HG03103 (cell line): ENCODE results near the gene RABL3.
"Not testable (repeated sequence)": the region's sequence is repeated elsewhere in the genome, so short reads cannot be mapped to it uniquely, and the experiment has no call there.

Experiments
- ATAC-seq: cut with Tn5 transposase; IDR thresholded peaks from one replicate; pipeline ENCODE4 v1.9.1; 2021; ENCODE audit warnings: low read depth; ENCODE audit not compliant: unreplicated experiment

The RABL3 gene

DNA sequence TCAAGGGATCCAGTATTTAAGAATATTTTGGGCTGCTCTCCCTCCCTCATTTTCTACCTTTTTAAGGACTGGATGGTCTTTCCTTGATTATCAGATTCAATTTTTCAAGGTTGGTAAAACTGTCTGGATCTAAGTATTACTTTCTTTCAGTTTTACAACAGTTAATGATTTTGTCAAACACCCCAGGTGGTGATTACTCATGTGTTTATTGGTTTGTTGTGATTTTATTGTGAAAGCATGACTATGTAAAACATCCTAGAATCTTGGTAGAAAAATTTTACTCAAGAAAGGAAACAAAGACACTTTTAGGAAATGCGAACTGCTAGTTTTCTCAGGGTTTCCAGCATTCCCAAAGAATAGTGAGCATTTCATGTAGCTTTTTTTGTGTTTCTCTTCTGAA lies 7.5 kb upstream of the RABL3 start:
- no peak for ATAC-seq

- ATAC-seq: no peak
Observed at GRCh38 chr3:120745466-120745865, 3.1 kb upstream of the RABL3 start.

DNA sequence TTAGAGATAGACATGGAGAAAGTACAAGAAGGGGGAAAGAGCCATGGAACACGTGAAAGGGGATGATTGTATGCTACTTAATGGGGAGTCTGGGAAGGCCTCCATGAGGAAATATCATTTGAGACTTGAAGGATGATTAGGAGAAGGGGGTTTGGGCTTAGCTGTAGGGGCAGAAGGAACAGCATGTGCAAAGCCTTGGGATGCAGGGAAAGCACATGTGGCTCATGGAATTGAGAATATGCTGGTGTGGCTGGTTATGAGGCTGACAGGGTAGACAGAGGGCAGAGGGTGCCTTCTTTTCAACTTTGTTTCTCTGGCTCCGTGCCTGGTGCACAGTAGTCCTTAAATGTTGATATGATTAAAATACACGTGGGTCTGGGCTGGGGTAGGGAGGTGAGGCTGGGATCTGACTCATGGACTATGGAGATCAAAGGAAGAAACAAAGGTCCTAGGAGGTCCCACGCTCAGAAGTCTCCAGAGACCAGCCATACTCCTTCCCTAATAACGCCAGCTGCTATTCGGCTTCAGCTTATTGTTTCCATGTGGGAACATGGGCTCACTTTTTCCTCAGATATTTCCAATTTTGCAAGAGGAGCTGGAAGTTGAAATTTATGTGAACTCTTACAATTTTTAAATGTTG lies 1.4 kb upstream of the RABL3 start:
- ATAC-seq: no peak

GRCh38 chr3:120742849-120743365 lies 591 bp upstream of the RABL3 start:
- peak; percentile 17 for ATAC-seq

- peak; percentile 10 for ATAC-seq
Observed at GRCh38 chr3:120741837-120742197, 499 bp downstream of the RABL3 start.

- ATAC-seq: no peak
Observed at GRCh38 chr3:120741320-120741719, 996 bp downstream of the RABL3 start.

GRCh38 chr3:120738006-120738405 lies 4.3 kb downstream of the RABL3 start:
- not testable (repeated sequence) for ATAC-seq

GRCh38 chr3:120730576-120731542 lies 11.5 kb downstream of the RABL3 start:
- ATAC-seq: no peak

GRCh38 chr3:120726791-120727190 lies 15.5 kb downstream of the RABL3 start:
- no peak for ATAC-seq

DNA sequence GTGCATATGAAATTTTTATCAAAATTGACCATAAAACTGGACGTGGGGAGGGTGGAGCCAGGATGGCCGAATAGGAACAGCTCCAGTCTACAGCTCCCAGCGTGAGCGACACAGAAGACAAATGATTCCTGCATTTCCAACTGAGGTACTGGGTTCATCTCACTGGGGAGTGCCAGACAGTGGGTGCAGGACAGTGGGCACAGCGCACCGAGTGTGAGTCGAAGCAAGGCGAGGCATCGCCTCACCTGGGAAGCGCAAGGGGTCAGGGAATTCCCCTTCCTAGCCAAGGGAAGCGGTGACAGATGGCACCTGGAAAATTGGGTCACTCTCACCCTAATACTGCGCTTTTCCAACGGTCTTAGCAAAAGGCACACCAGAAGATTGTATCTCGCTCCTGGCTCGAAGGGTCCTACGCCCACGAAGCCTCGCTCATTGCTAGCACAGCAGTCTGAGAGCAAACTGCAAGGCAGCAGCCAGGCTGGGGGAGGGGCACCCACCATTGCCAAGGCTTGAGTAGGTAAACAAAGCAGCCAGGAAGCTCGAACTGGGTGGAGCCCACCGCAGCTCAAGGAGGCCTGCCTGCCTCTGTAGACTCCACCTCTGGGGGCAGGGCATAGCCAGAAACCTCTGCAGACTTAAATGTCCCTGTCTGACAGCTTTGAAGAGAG lies 23.0 kb downstream of the RABL3 start:
- ATAC-seq: not testable (repeated sequence)

DNA sequence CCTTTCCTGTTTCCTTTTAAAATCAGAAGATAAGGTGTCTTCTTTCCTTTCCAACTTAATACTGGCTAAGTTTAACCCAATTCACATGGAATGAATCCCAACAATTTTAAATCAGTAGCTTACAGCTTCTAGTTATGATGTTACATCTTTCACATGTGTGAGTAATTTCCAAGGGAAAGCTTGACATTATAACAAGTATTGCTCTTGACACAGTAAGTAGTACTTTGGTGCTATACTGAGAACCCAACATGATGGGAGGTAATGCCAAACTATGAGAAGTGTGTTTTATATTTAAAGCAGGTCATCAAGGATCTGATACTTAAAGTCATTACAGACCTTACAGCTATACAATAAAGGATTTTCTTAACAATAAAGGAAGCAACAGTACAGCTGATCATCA lies 29.1 kb downstream of the RABL3 start:
- ATAC-seq: no peak

GRCh38 chr3:120710369-120710768 lies 31.9 kb downstream of the RABL3 start:
- no peak for ATAC-seq

GRCh38 chr3:120708408-120708807 lies 33.9 kb downstream of the RABL3 start:
- peak; percentile 82 for ATAC-seq

GRCh38 chr3:120706950-120707349 lies 35.4 kb downstream of the RABL3 start:
- no peak for ATAC-seq

DNA sequence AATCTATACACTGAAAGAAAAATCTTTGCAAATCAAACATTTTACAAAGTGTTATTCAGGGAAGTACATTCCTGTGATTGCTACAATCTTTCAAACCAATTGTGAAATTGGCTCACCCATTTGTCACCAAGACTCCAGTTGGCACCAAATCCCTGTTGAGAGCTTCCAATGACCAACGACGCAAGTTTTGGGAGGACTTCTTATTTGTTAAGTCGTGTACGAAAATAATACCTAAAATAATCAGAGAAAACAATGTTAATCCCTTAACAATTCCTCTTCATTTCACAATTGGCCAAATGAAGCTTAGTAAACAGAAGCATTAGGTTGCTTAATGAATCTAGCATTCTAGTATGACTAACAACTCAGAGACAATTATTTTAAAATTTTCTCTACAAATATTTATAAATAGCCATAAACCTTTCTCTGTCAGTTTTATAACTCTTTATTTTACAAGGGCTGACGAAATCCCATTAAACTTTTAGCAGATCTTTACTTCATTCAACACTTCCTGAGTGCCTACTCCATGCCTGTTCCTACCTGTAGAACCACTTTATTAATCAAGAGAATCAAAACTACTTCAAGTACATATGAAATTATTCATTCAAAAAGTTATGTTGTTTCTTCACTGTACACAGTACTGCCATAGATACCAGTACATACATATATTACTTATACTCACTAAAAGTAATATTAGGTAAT lies 36.3 kb downstream of the RABL3 start:
- ATAC-seq: no peak

DNA sequence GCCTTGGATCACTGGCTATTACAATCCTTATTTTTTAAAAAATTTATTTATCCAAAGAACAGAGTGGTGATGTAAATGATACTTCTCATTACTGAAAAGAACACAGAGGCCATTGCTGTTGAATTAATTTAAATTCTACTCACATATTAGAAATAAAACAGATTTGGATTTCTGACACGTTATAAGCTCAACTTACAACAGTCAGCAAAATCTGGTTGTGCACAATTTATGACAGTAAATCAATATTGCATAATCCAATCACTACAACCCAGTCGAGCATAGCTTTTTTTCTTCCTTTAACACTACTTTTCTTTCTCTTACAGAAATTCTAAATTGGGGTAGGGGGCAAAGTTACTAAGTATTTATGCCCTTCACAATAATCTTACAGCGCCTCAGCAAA lies 43.0 kb downstream of the RABL3 start:
- no peak for ATAC-seq

DNA sequence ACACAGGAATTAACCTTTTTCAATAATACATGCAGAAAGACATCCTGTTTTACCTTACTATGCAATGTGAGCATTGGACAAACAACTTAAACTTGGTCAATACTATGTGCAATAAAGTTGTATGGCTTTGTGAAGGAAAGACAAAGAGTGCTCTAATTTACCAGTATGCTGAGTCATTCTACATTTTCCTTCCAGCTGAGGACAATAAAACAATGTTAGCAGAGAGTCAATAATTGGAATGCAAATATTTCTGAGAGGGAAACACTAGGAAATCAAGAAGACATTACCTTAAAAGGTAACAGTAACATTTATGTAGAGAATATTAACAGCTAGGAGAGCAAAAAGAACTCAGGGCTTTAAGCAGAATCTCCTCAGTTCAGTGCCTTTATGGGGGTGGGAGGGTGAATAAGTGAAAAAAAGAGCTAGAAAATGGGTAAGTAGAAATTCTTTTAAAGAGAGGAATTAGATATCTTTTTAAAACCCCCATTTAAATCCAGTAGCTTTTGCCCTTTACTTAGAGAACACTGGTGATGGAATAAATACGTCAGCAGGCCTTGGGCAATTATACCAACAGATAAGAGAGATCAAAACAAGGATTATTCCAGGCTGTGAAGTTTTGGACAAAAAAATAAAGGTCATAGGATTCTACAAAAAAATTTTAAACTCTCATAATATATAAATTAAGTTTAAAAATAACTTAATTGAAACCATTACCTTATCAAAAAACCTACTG lies 48.7 kb downstream of the RABL3 start:
- no peak for ATAC-seq

GRCh38 chr3:120689395-120689794 lies 52.9 kb downstream of the RABL3 start:
- no peak for ATAC-seq

DNA sequence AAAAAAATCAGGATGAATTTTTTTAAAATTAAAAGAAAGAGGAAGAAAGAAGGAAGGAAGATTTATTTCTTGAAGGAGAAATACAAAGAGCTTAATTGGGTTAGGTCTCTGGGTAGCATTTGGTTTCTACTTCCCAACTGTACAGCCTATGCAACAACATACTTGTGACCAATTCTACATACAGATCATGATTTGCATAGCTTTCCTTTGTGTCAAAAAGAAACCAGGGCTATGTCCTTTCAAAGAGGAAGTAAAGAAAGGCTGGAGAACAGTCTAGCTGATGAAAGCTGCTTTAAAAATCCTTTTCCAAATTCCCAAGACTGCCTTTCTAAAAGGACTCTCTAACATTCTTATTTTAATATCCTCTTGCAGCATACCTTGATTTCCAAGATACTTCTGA lies 54.2 kb downstream of the RABL3 start:
- peak; percentile 98 for ATAC-seq

- no peak for ATAC-seq
Observed at GRCh38 chr3:120685411-120685810, 56.9 kb downstream of the RABL3 start.
